Keratinocyte (primary cell): Measurements from ENCODE around the gene RDX. TPM values are rescaled to one million over a fixed set of nuclear protein-coding genes. Genes with fewer than 3 reads are reported as not detected.

Experiments used
- DNase-seq: peaks from one replicate; pipeline ENCODE4 v3.0.0-alpha.2; 2011; ENCODE audit warnings: low read depth, missing footprints, low spot score
- FAIRE-seq: peaks from 2 replicates; lab custom pipeline; 2011; peaks lifted over from hg19 to GRCh38; lab: Jason Lieb, UNC
- H2AFZ ChIP-seq: 2 replicates; pipeline ENCODE4 v1.6.0; 2012; ENCODE audit warnings: low read length, control low read depth, inconsistent platforms; ENCODE audit not compliant: control insufficient read depth
- H3K27ac ChIP-seq: 2 replicates; pipeline ENCODE4 v1.5.1; 2011; ENCODE audit warnings: low read length; ENCODE audit not compliant: control insufficient read depth, insufficient read depth
- H3K27me3 ChIP-seq: 3 replicates; pipeline ENCODE4 v1.6.0; 2011; ENCODE audit warnings: low read length; ENCODE audit not compliant: control insufficient read depth, insufficient read depth; ENCODE audit errors: extremely low read depth
- H3K36me3 ChIP-seq, 2 experiments: 2 replicates in 1 of 2; 3 replicates in 1 of 2; pipeline ENCODE4 v1.5.1; 2011; ENCODE audit warnings: low read length in 2 of 2, mild to moderate bottlenecking in 1 of 2; ENCODE audit not compliant: control insufficient read depth in 2 of 2, insufficient read depth in 2 of 2; ENCODE audit errors: extremely low read depth in 1 of 2
- H3K4me1 ChIP-seq: 3 replicates; pipeline ENCODE4 v1.5.1; 2011; ENCODE audit warnings: low read length; ENCODE audit not compliant: control insufficient read depth, insufficient read depth; ENCODE audit errors: extremely low read depth
- H3K4me2 ChIP-seq: 3 replicates; pipeline ENCODE4 v1.6.0; 2011; ENCODE audit warnings: low read depth, low read length; ENCODE audit not compliant: control insufficient read depth, insufficient read depth; ENCODE audit errors: extremely low read depth
- H3K4me3 ChIP-seq, 3 experiments: fragments of 200-600 bp in 1 of 3; sonication (generic) in 1 of 3; 2 replicates in 2 of 3; 3 replicates in 1 of 3; pipeline ENCODE4 v1.5.1; 2011 to 2016; ENCODE audit warnings: low read length in 3 of 3, mild to moderate bottlenecking in 3 of 3, control low read depth in 2 of 3, inconsistent platforms in 1 of 3, low read depth in 1 of 3, mixed read lengths in 1 of 3, mixed run types in 1 of 3, moderate library complexity in 1 of 3; ENCODE audit not compliant: control insufficient read depth in 2 of 3, insufficient read depth in 2 of 3; ENCODE audit errors: extremely low read depth in 1 of 3
- H3K79me2 ChIP-seq: 2 replicates; pipeline ENCODE4 v1.6.0; 2012; ENCODE audit warnings: low read length; ENCODE audit not compliant: control insufficient read depth, insufficient read depth
- H3K9ac ChIP-seq: 3 replicates; pipeline ENCODE4 v1.6.0; 2011; ENCODE audit warnings: low read length; ENCODE audit not compliant: control insufficient read depth, insufficient read depth; ENCODE audit errors: extremely low read depth
- H3K9me1 ChIP-seq: 3 replicates; pipeline ENCODE4 v1.6.0; 2011; ENCODE audit warnings: low read length; ENCODE audit not compliant: control insufficient read depth, insufficient read depth; ENCODE audit errors: extremely low read depth
- H3K9me3 ChIP-seq: 2 replicates; pipeline ENCODE4 v1.5.1; 2012; ENCODE audit warnings: low read depth, low read length; ENCODE audit not compliant: control insufficient read depth
- H4K20me1 ChIP-seq: 3 replicates; pipeline ENCODE4 v1.6.0; 2011; ENCODE audit warnings: low read length; ENCODE audit not compliant: control insufficient read depth, insufficient read depth; ENCODE audit errors: extremely low read depth
- CTCF ChIP-seq, 3 experiments: IDR thresholded peaks in 1 of 3; conservative IDR thresholded peaks in 1 of 3; optimal IDR thresholded peaks in 1 of 3; 2 replicates in 2 of 3; 3 replicates in 1 of 3; pipeline versions ENCODE3 to v1.5.1; 2011; ENCODE audit warnings: low read length in 3 of 3, mild to moderate bottlenecking in 3 of 3, moderate library complexity in 2 of 3, control low read depth in 1 of 3, inconsistent platforms in 1 of 3; ENCODE audit not compliant: insufficient read depth in 2 of 3; ENCODE audit errors: extremely low read depth in 1 of 3
- EZH2 ChIP-seq: IDR thresholded peaks from one replicate; pipeline ENCODE4 v1.6.1; 2012; ENCODE audit warnings: inconsistent platforms, mild to moderate bottlenecking, low read length, moderate library complexity
- dilution Hi-C: fragments of 300-500 bp; cut with MboI; formaldehyde crosslinking; loops from one replicate; pipeline ENCODE4 v1.7.0; 2020; ENCODE audit warnings: low sequenced_read_pairs; ENCODE audit not compliant: extremely low pct_ligation_motif_present
- polyA plus RNA-seq, 5 experiments: library from polyadenylated mRNA; depleted of rRNA in 3 of 5; stranded (reverse) in 3 of 5; stranded (forward) in 1 of 5; unstranded in 1 of 5; fragments of >200 nt; gene quantifications; 1 replicate in 1 of 5; 2 replicates in 3 of 5; 3 replicates in 1 of 5; pipeline versions ENCODE4 v1.2.1 to v1.2.3, GENCODE V29; 2011 to 2012; ENCODE audit warnings: missing spikeins in 2 of 5, low read depth in 1 of 5, low replicate concordance in 1 of 5

Gene RDX
- polyA plus RNA-seq, 1 donor (not counting 4 experiments of a cell fraction or from before 2014, with no cell fraction given): 85.4 TPM

- Histone ChIP-seq H3K9me3 (no peaks in the 10 kb centered on the region), H3K79me2 (peaks cover 32% of the 10 kb centered on the region), H3K27me3 (no peaks in the 10 kb centered on the region), H3K4me3 (peak overlapping the region; percentile 32 to 60 (median 34)), H3K4me1 (peaks cover 30% of the 10 kb centered on the region), H3K9me1 (no peaks in the 10 kb centered on the region), H3K4me2 (peak overlapping the region; percentile 83), H3K36me3 (no peaks in the 10 kb centered on the region), H2AFZ (no peak overlapping the region), H3K9ac (peak overlapping the region; percentile 42), H3K27ac (peak overlapping the region; percentile 75), H4K20me1 (no peaks in the 10 kb centered on the region)
- dilution Hi-C loops: no loop called here
- TF ChIP-seq EZH2: no peak
- TF ChIP-seq CTCF (optimal IDR thresholded peaks at IDR 0.05 in 1 of 3, IDR thresholded peaks at IDR 0.05 in 1 of 3, conservative IDR thresholded peaks at IDR 0.05 in 1 of 3; ENCODE audit: extremely low read depth in 1 of 3, insufficient read depth in 2 of 3, low read length in 3 of 3): no peak
- peak; percentile 94 for FAIRE-seq
- DNase-seq: peak; percentile 80
Observed at GRCh38 chr11:110130642-110131238, 165.7 kb downstream of the RDX start.

GRCh38 chr11:110128161-110128560 lies 168.3 kb downstream of the RDX start:
- Histone ChIP-seq H4K20me1 (no peaks in the 10 kb centered on the region), H3K79me2 (peaks cover 28% of the 10 kb centered on the region), H3K9ac (no peak overlapping the region), H3K9me1 (no peaks in the 10 kb centered on the region), H3K27me3 (no peaks in the 10 kb centered on the region), H3K9me3 (no peaks in the 10 kb centered on the region), H2AFZ (no peak overlapping the region), H3K4me2 (no peak overlapping the region), H3K27ac (peak overlapping the region; percentile 30), H3K36me3 (peaks cover 0 to 2% of the 10 kb centered on the region in 2 experiments), H3K4me1 (peaks cover 34% of the 10 kb centered on the region), H3K4me3 (no peak overlapping the region)
- TF ChIP-seq EZH2: no peak
- no peak for TF ChIP-seq CTCF (optimal IDR thresholded peaks at IDR 0.05 in 1 of 3, IDR thresholded peaks at IDR 0.05 in 1 of 3, conservative IDR thresholded peaks at IDR 0.05 in 1 of 3; ENCODE audit: extremely low read depth in 1 of 3, insufficient read depth in 2 of 3, low read length in 3 of 3)
- FAIRE-seq (no peak), DNase-seq (no peak)
- dilution Hi-C loops: no loop called here
